GM21423 (cell line): ENCODE results near the gene DCC.

ENCODE experiments used
- ATAC-seq: cut with Tn5 transposase; IDR thresholded peaks from one replicate; pipeline ENCODE4 v1.9.1; 2021; ENCODE audit warnings: mild to moderate bottlenecking, moderate library complexity; ENCODE audit not compliant: unreplicated experiment

DCC gene

GRCh38 chr18:52670896-52671295, 330.9 kb downstream of the DCC start:
- ATAC-seq: no peak

- no peak for ATAC-seq
Measured at GRCh38 chr18:52678034-52678433, 338.0 kb downstream of the DCC start.

GRCh38 chr18:52678551-52678950, 338.6 kb downstream of the DCC start:
- ATAC-seq: no peak

GRCh38 chr18:52679354-52679753, 339.4 kb downstream of the DCC start:
- ATAC-seq: no peak

GRCh38 chr18:52682260-52682659, 342.3 kb downstream of the DCC start:
- no peak for ATAC-seq

GRCh38 chr18:52685316-52685715, 345.3 kb downstream of the DCC start:
- no peak for ATAC-seq

- ATAC-seq: no peak
Measured at GRCh38 chr18:52691841-52692240, 351.8 kb downstream of the DCC start.

GRCh38 chr18:52694804-52695203, 354.8 kb downstream of the DCC start:
- no peak for ATAC-seq

GRCh38 chr18:52700116-52700515, 360.1 kb downstream of the DCC start:
- ATAC-seq: no peak

- ATAC-seq: no peak
Measured at GRCh38 chr18:52700816-52701215, 360.8 kb downstream of the DCC start.

- no peak for ATAC-seq
Measured at GRCh38 chr18:52701219-52701935, 361.4 kb downstream of the DCC start.

GRCh38 chr18:52715421-52715820, 375.4 kb downstream of the DCC start:
- no peak for ATAC-seq

- no peak for ATAC-seq
Measured at GRCh38 chr18:52715991-52716390, 376.0 kb downstream of the DCC start.

GRCh38 chr18:52716973-52717372, 377.0 kb downstream of the DCC start:
- no peak for ATAC-seq

- ATAC-seq: no peak
Measured at GRCh38 chr18:52722904-52723303, 382.9 kb downstream of the DCC start.

- no peak for ATAC-seq
Measured at GRCh38 chr18:52723550-52723970, 383.6 kb downstream of the DCC start.

GRCh38 chr18:52730972-52731619, 391.1 kb downstream of the DCC start:
- ATAC-seq: no peak

GRCh38 chr18:52738946-52739345, 398.9 kb downstream of the DCC start:
- no peak for ATAC-seq

GRCh38 chr18:52746986-52747385, 407.0 kb downstream of the DCC start:
- ATAC-seq: no peak

- ATAC-seq: no peak
Measured at GRCh38 chr18:52747869-52748268, 407.9 kb downstream of the DCC start.

GRCh38 chr18:52748343-52748742, 408.3 kb downstream of the DCC start:
- ATAC-seq: no peak

GRCh38 chr18:52749542-52749941, 409.5 kb downstream of the DCC start:
- no peak for ATAC-seq

- no peak for ATAC-seq
Measured at GRCh38 chr18:52750995-52751394, 411.0 kb downstream of the DCC start.
